HG03565 (cell line): Measurements from ENCODE around the gene AKAP11.

Experiments
- ATAC-seq: cut with Tn5 transposase; IDR thresholded peaks from one replicate; pipeline ENCODE4 v1.9.1; 2021; ENCODE audit warnings: mild to moderate bottlenecking, moderate library complexity; ENCODE audit not compliant: unreplicated experiment

AKAP11 gene

GRCh38 chr13:42271337-42272114 lies 426 bp upstream of the AKAP11 start:
- peak; percentile 71 for ATAC-seq

GRCh38 chr13:42272804-42273175 lies 838 bp downstream of the AKAP11 start:
- ATAC-seq, result no peak

- no peak for ATAC-seq
These were observed 2.6 kb downstream of the AKAP11 start for GRCh38 chr13:42274386-42275097.

- ATAC-seq, result peak; percentile 26
These were observed 3.1 kb downstream of the AKAP11 start for GRCh38 chr13:42275098-42275471.

GRCh38 chr13:42275506-42275905 lies 3.6 kb downstream of the AKAP11 start:
- ATAC-seq, result no peak

GRCh38 chr13:42276683-42277082 lies 4.7 kb downstream of the AKAP11 start:
- ATAC-seq, result no peak

GRCh38 chr13:42277618-42278276 lies 5.8 kb downstream of the AKAP11 start:
- ATAC-seq, result no peak

- no peak for ATAC-seq
These were observed 7.1 kb downstream of the AKAP11 start for GRCh38 chr13:42279080-42279479.

- no peak for ATAC-seq
These were observed 8.0 kb downstream of the AKAP11 start for GRCh38 chr13:42279986-42280385.

GRCh38 chr13:42280537-42280936 lies 8.6 kb downstream of the AKAP11 start:
- ATAC-seq, result no peak

- ATAC-seq, result no peak
These were observed 11.6 kb downstream of the AKAP11 start for GRCh38 chr13:42283574-42283973.

GRCh38 chr13:42284068-42284467 lies 12.1 kb downstream of the AKAP11 start:
- ATAC-seq, result no peak

- no peak for ATAC-seq
These were observed 26.4 kb downstream of the AKAP11 start for GRCh38 chr13:42298392-42298791.

GRCh38 chr13:42305503-42305902 lies 33.6 kb downstream of the AKAP11 start:
- no peak for ATAC-seq

- no peak for ATAC-seq
These were observed 35.5 kb downstream of the AKAP11 start for GRCh38 chr13:42307461-42307860.

GRCh38 chr13:42312817-42313431 lies 41.0 kb downstream of the AKAP11 start:
- no peak for ATAC-seq

- no peak for ATAC-seq
These were observed 46.6 kb downstream of the AKAP11 start for GRCh38 chr13:42318570-42318969.

GRCh38 chr13:42320375-42320787 lies 48.4 kb downstream of the AKAP11 start:
- no peak for ATAC-seq

- no peak for ATAC-seq
These were observed 50.9 kb downstream of the AKAP11 start for GRCh38 chr13:42322806-42323205.

GRCh38 chr13:42324704-42325103 lies 52.8 kb downstream of the AKAP11 start:
- no peak for ATAC-seq

- ATAC-seq, result no peak
These were observed 55.8 kb downstream of the AKAP11 start for GRCh38 chr13:42327725-42328124.
